GM23338 (cell line): ENCODE measurements around the gene AFF3. TPM values are rescaled to one million over a fixed set of nuclear protein-coding genes. Genes with fewer than 3 reads are reported as not detected.

Experiments
- ATAC-seq: fragments of 200-7000 bp; cut with Tn5 transposase; 3 replicates; pipeline ENCODE4 v1.9.1; 2020
- DNase-seq: peaks from one replicate; pipeline ENCODE4 v3.0.0-alpha.2; 2015; ENCODE audit warnings: low spot score
- H2AFZ ChIP-seq: fragments of 200-600 bp; sonication (generic); 2 replicates; pipeline ENCODE4 v1.8.0; 2016; ENCODE audit warnings: antibody characterized with exemption, mild to moderate bottlenecking, moderate library complexity
- H3F3A ChIP-seq: fragments of 200-600 bp; sonication (generic); replicated peaks from 2 replicates; pipeline ENCODE4 v1.8.0; 2017; ENCODE audit warnings: antibody characterized with exemption, mixed run types, low read depth
- H3K27ac ChIP-seq: fragments of 200-600 bp; sonication (generic); 2 replicates; pipeline ENCODE4 v1.6.1; 2016; ENCODE audit warnings: low read depth
- H3K27me3 ChIP-seq: fragments of 200-600 bp; sonication (generic); 2 replicates; pipeline ENCODE4 v1.8.0; 2016; ENCODE audit warnings: mild to moderate bottlenecking, mixed run types, moderate library complexity; ENCODE audit not compliant: insufficient read depth
- H3K36me3 ChIP-seq: fragments of 200-600 bp; sonication (generic); 2 replicates; pipeline ENCODE4 v1.8.0; 2016; ENCODE audit warnings: mild to moderate bottlenecking; ENCODE audit not compliant: insufficient read depth
- H3K4me1 ChIP-seq: fragments of 200-600 bp; sonication (generic); 2 replicates; pipeline ENCODE4 v1.8.0; 2016; ENCODE audit warnings: mild to moderate bottlenecking, moderate library complexity; ENCODE audit not compliant: insufficient read depth
- H3K4me2 ChIP-seq: fragments of 200-600 bp; sonication (generic); 2 replicates; pipeline ENCODE4 v1.7.1; 2017; ENCODE audit warnings: mixed run types
- H3K4me3 ChIP-seq: fragments of 200-600 bp; sonication (generic); 2 replicates; pipeline ENCODE4 v1.6.1; 2016; ENCODE audit warnings: mixed run types
- H3K79me2 ChIP-seq: fragments of 200-600 bp; sonication (generic); replicated peaks from 2 replicates; pipeline ENCODE4 v1.8.0; 2017; ENCODE audit warnings: mild to moderate bottlenecking; ENCODE audit not compliant: insufficient read depth
- H3K9me2 ChIP-seq: fragments of 200-600 bp; sonication (generic); 2 replicates; pipeline ENCODE4 v1.8.0; 2017; ENCODE audit not compliant: insufficient read depth
- H4K20me1 ChIP-seq: fragments of 200-600 bp; sonication (generic); replicated peaks from 2 replicates; pipeline ENCODE4 v1.8.0; 2017; ENCODE audit warnings: mild to moderate bottlenecking; ENCODE audit not compliant: insufficient read depth
- H3K27ac Mint-ChIP-seq: 2 replicates; pipeline ENCODE4 v1.8.0; 2020; ENCODE audit warnings: inconsistent platforms, mild to moderate bottlenecking, moderate library complexity, mixed read lengths
- H3K27me3 Mint-ChIP-seq: 3 replicates; pipeline ENCODE4 v1.8.0; 2022; ENCODE audit warnings: low read depth, mild to moderate bottlenecking, moderate library complexity, mixed read lengths, inconsistent platforms; ENCODE audit not compliant: insufficient read depth, poor library complexity
- H3K36me3 Mint-ChIP-seq: 3 replicates; pipeline ENCODE4 v1.8.0; 2021; ENCODE audit warnings: low read depth, mild to moderate bottlenecking, inconsistent platforms, moderate library complexity, mixed read lengths
- H3K4me1 Mint-ChIP-seq: 3 replicates; pipeline ENCODE4 v1.8.0; 2020; ENCODE audit warnings: mild to moderate bottlenecking, inconsistent platforms, mixed read lengths
- H3K4me3 Mint-ChIP-seq: 3 replicates; pipeline ENCODE4 v1.8.0; 2021; ENCODE audit warnings: moderate library complexity, mild to moderate bottlenecking, inconsistent platforms, mixed read lengths
- H3K9me3 Mint-ChIP-seq: 3 replicates; pipeline ENCODE4 v1.8.0; 2020; ENCODE audit warnings: moderate library complexity, mild to moderate bottlenecking, inconsistent platforms, mixed read lengths
- CREB1 ChIP-seq: fragments of 250-450 bp; sonication (Bioruptor Pico); IDR thresholded peaks from 2 replicates; pipeline ENCODE4 v1.5.0; 2020; ENCODE audit warnings: low read depth, mild to moderate bottlenecking, moderate library complexity
- EZH2phosphoT487 ChIP-seq: fragments of 200-600 bp; sonication (generic); IDR thresholded peaks from one replicate; pipeline ENCODE4 v1.8.1; 2018; ENCODE audit warnings: antibody characterized with exemption; ENCODE audit not compliant: unreplicated experiment
- JUNB ChIP-seq: IDR thresholded peaks from one replicate; pipeline ENCODE4 v1.6.1; 2016; ENCODE audit warnings: antibody characterized with exemption; ENCODE audit not compliant: unreplicated experiment
- ZNF114 ChIP-seq: fragments of 250-450 bp; sonication (Bioruptor Pico); IDR thresholded peaks from 2 replicates; pipeline ENCODE4 v1.5.0; 2020; ENCODE audit warnings: mild to moderate bottlenecking, moderate library complexity
- polyA plus RNA-seq: library from polyadenylated mRNA; unstranded; fragments of >200 nt; fragmentation: Nextera tagmentation; extraction: Ambion mirVana; gene quantifications from 2 replicates; pipeline ENCODE4 v1.2.1, GENCODE V29; 2016
- total RNA-seq: library from RNA; depleted of rRNA; stranded (reverse); fragments of >200 nt; shearing (Covaris generic); gene quantifications from 2 replicates; pipeline ENCODE4 v1.2.3, GENCODE V29; 2014
- TF ChIP-seq, protein P1 (sequence below): fragments of 250-450 bp; sonication (Bioruptor Pico); IDR thresholded peaks from 2 replicates; pipeline ENCODE4 v1.5.0; 2020; ENCODE audit warnings: mild to moderate bottlenecking, moderate library complexity
- TF ChIP-seq, protein P2 (sequence below): IDR thresholded peaks from one replicate; pipeline ENCODE4 v1.6.1; 2018; ENCODE audit warnings: antibody characterized with exemption; ENCODE audit not compliant: unreplicated experiment

Gene AFF3
- total and polyA plus RNA-seq, 2 experiments from 2014 or later = 0.73 to 1.4 TPM

DNA sequence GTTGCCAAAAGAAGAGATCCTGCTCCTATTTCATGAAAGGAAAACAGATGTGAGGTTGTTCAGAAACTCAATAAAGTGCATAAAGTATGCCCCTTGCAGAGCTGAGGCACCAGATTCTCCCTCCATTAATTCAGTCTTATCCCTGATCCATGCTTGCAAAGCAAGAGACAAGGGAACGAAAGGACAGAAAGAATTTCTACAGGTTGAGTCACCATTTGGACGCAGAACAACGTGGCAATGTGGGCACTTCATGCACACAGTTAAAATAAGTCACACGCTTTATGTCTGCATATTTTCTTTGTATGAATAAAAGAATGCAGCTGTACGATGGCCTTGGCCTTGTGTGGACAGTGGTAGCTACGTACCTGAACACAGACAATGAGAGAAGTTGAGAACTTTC is 330.8 kb downstream of the AFF3 start (continued):
- TF ChIP-seq, protein P1, sequence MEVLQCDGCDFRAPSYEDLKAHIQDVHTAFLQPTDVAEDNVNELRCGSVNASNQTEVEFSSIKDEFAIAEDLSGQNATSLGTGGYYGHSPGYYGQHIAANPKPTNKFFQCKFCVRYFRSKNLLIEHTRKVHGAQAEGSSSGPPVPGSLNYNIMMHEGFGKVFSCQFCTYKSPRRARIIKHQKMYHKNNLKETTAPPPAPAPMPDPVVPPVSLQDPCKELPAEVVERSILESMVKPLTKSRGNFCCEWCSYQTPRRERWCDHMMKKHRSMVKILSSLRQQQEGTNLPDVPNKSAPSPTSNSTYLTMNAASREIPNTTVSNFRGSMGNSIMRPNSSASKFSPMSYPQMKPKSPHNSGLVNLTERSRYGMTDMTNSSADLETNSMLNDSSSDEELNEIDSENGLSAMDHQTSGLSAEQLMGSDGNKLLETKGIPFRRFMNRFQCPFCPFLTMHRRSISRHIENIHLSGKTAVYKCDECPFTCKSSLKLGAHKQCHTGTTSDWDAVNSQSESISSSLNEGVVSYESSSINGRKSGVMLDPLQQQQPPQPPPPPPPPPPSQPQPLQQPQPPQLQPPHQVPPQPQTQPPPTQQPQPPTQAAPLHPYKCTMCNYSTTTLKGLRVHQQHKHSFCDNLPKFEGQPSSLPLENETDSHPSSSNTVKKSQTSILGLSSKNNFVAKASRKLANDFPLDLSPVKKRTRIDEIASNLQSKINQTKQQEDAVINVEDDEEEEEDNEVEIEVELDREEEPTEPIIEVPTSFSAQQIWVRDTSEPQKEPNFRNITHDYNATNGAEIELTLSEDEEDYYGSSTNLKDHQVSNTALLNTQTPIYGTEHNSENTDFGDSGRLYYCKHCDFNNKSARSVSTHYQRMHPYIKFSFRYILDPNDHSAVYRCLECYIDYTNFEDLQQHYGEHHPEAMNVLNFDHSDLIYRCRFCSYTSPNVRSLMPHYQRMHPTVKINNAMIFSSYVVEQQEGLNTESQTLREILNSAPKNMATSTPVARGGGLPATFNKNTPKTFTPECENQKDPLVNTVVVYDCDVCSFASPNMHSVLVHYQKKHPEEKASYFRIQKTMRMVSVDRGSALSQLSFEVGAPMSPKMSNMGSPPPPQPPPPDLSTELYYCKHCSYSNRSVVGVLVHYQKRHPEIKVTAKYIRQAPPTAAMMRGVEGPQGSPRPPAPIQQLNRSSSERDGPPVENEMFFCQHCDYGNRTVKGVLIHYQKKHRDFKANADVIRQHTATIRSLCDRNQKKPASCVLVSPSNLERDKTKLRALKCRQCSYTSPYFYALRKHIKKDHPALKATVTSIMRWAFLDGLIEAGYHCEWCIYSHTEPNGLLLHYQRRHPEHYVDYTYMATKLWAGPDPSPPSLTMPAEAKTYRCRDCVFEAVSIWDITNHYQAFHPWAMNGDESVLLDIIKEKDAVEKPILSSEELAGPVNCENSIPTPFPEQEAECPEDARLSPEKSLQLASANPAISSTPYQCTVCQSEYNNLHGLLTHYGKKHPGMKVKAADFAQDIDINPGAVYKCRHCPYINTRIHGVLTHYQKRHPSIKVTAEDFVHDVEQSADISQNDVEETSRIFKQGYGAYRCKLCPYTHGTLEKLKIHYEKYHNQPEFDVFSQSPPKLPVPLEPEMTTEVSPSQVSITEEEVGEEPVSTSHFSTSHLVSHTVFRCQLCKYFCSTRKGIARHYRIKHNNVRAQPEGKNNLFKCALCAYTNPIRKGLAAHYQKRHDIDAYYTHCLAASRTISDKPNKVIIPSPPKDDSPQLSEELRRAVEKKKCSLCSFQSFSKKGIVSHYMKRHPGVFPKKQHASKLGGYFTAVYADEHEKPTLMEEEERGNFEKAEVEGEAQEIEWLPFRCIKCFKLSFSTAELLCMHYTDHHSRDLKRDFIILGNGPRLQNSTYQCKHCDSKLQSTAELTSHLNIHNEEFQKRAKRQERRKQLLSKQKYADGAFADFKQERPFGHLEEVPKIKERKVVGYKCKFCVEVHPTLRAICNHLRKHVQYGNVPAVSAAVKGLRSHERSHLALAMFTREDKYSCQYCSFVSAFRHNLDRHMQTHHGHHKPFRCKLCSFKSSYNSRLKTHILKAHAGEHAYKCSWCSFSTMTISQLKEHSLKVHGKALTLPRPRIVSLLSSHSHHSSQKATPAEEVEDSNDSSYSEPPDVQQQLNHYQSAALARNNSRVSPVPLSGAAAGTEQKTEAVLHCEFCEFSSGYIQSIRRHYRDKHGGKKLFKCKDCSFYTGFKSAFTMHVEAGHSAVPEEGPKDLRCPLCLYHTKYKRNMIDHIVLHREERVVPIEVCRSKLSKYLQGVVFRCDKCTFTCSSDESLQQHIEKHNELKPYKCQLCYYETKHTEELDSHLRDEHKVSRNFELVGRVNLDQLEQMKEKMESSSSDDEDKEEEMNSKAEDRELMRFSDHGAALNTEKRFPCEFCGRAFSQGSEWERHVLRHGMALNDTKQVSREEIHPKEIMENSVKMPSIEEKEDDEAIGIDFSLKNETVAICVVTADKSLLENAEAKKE (CRISPR knock-in tag) = no peak
- no peak for TF ChIP-seq EZH2phosphoT487

DNA sequence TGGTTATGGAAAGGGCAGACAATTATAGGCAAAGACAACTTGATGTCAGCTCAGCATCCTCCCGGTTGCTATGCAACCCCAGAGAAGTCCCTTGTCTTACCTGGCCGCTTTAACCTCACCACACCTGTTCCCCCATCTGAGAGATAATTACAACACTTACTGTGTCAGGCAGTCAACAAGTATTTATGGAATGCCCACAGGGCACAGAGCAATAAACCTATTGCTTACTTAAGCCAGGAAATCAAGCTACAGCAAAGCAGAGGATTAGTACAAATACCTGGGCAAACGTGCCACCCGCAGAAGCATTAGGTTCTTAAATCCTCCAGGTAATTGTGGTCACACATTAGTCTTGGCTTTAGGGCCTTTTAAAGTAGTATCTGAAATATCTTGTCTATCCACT is 332.2 kb downstream of the AFF3 start:
- H3K79me2 ChIP-seq = no peaks in the 10 kb centered on the region
- DNase-seq (no peak), ATAC-seq (no peak)
- H3K4me1 ChIP-seq = no peaks in the 10 kb centered on the region
- no peak overlapping the region for H3K27ac Mint-ChIP-seq
- no peak overlapping the region for H3K4me3 ChIP-seq
- peaks cover 2% of the 10 kb centered on the region for H3K27me3 Mint-ChIP-seq
- H3K4me2 ChIP-seq = no peak overlapping the region
- H3K36me3 Mint-ChIP-seq = no peaks in the 10 kb centered on the region
- no peaks in the 10 kb centered on the region for H3K9me3 Mint-ChIP-seq
- no peak overlapping the region for H2AFZ ChIP-seq
- H3K36me3 ChIP-seq = no peaks in the 10 kb centered on the region
- 0 out of 2 replicates have a peak, but pooled peaks cover 4% of the 10 kb centered on the region for H3K9me2 ChIP-seq
- no peaks in the 10 kb centered on the region for H3F3A ChIP-seq
- no peak overlapping the region for H3K27ac ChIP-seq
- H4K20me1 ChIP-seq = no peaks in the 10 kb centered on the region
- H3K4me3 Mint-ChIP-seq = no peak overlapping the region
- H3K4me1 Mint-ChIP-seq = peaks cover 12% of the 10 kb centered on the region
- H3K27me3 ChIP-seq = no peaks in the 10 kb centered on the region
- TF ChIP-seq, protein P2, sequence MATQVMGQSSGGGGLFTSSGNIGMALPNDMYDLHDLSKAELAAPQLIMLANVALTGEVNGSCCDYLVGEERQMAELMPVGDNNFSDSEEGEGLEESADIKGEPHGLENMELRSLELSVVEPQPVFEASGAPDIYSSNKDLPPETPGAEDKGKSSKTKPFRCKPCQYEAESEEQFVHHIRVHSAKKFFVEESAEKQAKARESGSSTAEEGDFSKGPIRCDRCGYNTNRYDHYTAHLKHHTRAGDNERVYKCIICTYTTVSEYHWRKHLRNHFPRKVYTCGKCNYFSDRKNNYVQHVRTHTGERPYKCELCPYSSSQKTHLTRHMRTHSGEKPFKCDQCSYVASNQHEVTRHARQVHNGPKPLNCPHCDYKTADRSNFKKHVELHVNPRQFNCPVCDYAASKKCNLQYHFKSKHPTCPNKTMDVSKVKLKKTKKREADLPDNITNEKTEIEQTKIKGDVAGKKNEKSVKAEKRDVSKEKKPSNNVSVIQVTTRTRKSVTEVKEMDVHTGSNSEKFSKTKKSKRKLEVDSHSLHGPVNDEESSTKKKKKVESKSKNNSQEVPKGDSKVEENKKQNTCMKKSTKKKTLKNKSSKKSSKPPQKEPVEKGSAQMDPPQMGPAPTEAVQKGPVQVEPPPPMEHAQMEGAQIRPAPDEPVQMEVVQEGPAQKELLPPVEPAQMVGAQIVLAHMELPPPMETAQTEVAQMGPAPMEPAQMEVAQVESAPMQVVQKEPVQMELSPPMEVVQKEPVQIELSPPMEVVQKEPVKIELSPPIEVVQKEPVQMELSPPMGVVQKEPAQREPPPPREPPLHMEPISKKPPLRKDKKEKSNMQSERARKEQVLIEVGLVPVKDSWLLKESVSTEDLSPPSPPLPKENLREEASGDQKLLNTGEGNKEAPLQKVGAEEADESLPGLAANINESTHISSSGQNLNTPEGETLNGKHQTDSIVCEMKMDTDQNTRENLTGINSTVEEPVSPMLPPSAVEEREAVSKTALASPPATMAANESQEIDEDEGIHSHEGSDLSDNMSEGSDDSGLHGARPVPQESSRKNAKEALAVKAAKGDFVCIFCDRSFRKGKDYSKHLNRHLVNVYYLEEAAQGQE = no peak
- TF ChIP-seq, protein P1 (CRISPR knock-in tag) = no peak
- no peak for TF ChIP-seq JUNB
- TF ChIP-seq CREB1 (CRISPR knock-in tag) = no peak
- TF ChIP-seq ZNF114 (CRISPR knock-in tag) = no peak
- no peak for TF ChIP-seq EZH2phosphoT487
